SJSA1 (cell line): ENCODE data around the gene INTS2. TPM values are rescaled to one million over a fixed set of nuclear protein-coding genes. Genes with fewer than 3 reads are reported as not detected.

Experiments used
- DNase-seq, 2 experiments: peaks; one replicate each; pipeline ENCODE4 v3.0.0-alpha.2; 2015 to 2020; ENCODE audit warnings: low spot score in 2 of 2, low read depth in 1 of 2
- H3K27ac ChIP-seq: fragments of 250-450 bp; sonication (Bioruptor Pico); 2 replicates; pipeline ENCODE4 v1.5.1; 2020; ENCODE audit warnings: mild to moderate bottlenecking, moderate library complexity
- H3K27me3 ChIP-seq: fragments of 250-450 bp; sonication (Bioruptor Pico); replicated peaks from 2 replicates; pipeline ENCODE4 v1.5.1; 2020; ENCODE audit warnings: mild to moderate bottlenecking, moderate library complexity
- H3K36me3 ChIP-seq: fragments of 250-450 bp; sonication (Bioruptor Pico); 2 replicates; pipeline ENCODE4 v1.5.1; 2020; ENCODE audit warnings: mild to moderate bottlenecking
- H3K4me1 ChIP-seq: fragments of 250-450 bp; sonication (Bioruptor Pico); replicated peaks from 2 replicates; pipeline ENCODE4 v1.6.1; 2021; ENCODE audit warnings: mild to moderate bottlenecking
- H3K4me3 ChIP-seq: fragments of 250-450 bp; sonication (Bioruptor Pico); 2 replicates; pipeline ENCODE4 v1.5.1; 2020; ENCODE audit warnings: mild to moderate bottlenecking
- H3K9me3 ChIP-seq: fragments of 250-450 bp; sonication (Bioruptor Pico); replicated peaks from 2 replicates; pipeline ENCODE4 v1.5.1; 2020; ENCODE audit warnings: mild to moderate bottlenecking
- total RNA-seq: library from RNA; depleted of rRNA; stranded (reverse); fragments of >200 nt; shearing (Covaris generic); gene quantifications from 2 replicates; pipeline ENCODE4 v1.2.3, GENCODE V29; 2014

The INTS2 gene
- total RNA-seq, 1 experiment from 2014 or later: 22.3 TPM

- no peak for DNase-seq
- Histone ChIP-seq H3K9me3 (no peaks in the 10 kb centered on the region), H3K27me3 (no peaks in the 10 kb centered on the region), H3K4me1 (peaks cover 11% of the 10 kb centered on the region), H3K36me3 (peaks cover 88% of the 10 kb centered on the region), H3K27ac (no peak overlapping the region), H3K4me3 (no peak overlapping the region)
Observed at GRCh38 chr17:61856035-61856434, 71.7 kb downstream of the INTS2 start.

- no peak for DNase-seq
- Histone ChIP-seq H3K36me3 (peaks cover 90% of the 10 kb centered on the region), H3K27me3 (no peaks in the 10 kb centered on the region)
Observed at GRCh38 chr17:61852857-61853256, 74.9 kb downstream of the INTS2 start.

GRCh38 chr17:61849674-61850073 is 78.1 kb downstream of the INTS2 start:
- DNase-seq: no peak
- Histone ChIP-seq H3K9me3 (no peaks in the 10 kb centered on the region), H3K27ac (no peak overlapping the region), H3K4me3 (no peak overlapping the region), H3K27me3 (no peaks in the 10 kb centered on the region), H3K4me1 (no peaks in the 10 kb centered on the region), H3K36me3 (peaks cover 88% of the 10 kb centered on the region)

More at GRCh38 chr17:61852857-61853256, 74.9 kb downstream of the INTS2 start:
- H3K9me3 ChIP-seq: no peaks in the 10 kb centered on the region
- no peak overlapping the region for H3K27ac ChIP-seq
- no peaks in the 10 kb centered on the region for H3K4me1 ChIP-seq
- no peak overlapping the region for H3K4me3 ChIP-seq

GRCh38 chr17:61848896-61849295 is 78.9 kb downstream of the INTS2 start:
- Histone ChIP-seq H3K27ac (no peak overlapping the region), H3K9me3 (no peaks in the 10 kb centered on the region), H3K4me1 (no peaks in the 10 kb centered on the region), H3K27me3 (no peaks in the 10 kb centered on the region), H3K36me3 (peaks cover 89% of the 10 kb centered on the region), H3K4me3 (no peak overlapping the region)
- no peak for DNase-seq

- Histone ChIP-seq H3K27ac (no peak overlapping the region), H3K27me3 (no peaks in the 10 kb centered on the region), H3K4me3 (no peak overlapping the region), H3K36me3 (peaks cover 87% of the 10 kb centered on the region), H3K9me3 (no peaks in the 10 kb centered on the region), H3K4me1 (no peaks in the 10 kb centered on the region)
- no peak for DNase-seq
Observed at GRCh38 chr17:61848247-61848646, 79.5 kb downstream of the INTS2 start.

- H3K4me3 ChIP-seq: no peak overlapping the region
- H3K9me3 ChIP-seq: no peaks in the 10 kb centered on the region
- no peak overlapping the region for H3K27ac ChIP-seq
- no peaks in the 10 kb centered on the region for H3K4me1 ChIP-seq
- peaks cover 87% of the 10 kb centered on the region for H3K36me3 ChIP-seq
- H3K27me3 ChIP-seq: no peaks in the 10 kb centered on the region
- DNase-seq: no peak
Observed at GRCh38 chr17:61847659-61848058, 80.1 kb downstream of the INTS2 start.

GRCh38 chr17:61846761-61847375 is 80.9 kb downstream of the INTS2 start:
- Histone ChIP-seq H3K4me3 (no peak overlapping the region), H3K27me3 (no peaks in the 10 kb centered on the region), H3K27ac (no peak overlapping the region), H3K36me3 (peaks cover 87% of the 10 kb centered on the region), H3K9me3 (no peaks in the 10 kb centered on the region), H3K4me1 (no peaks in the 10 kb centered on the region)
- DNase-seq: no peak

GRCh38 chr17:61846088-61846487 is 81.7 kb downstream of the INTS2 start:
- Histone ChIP-seq H3K4me1 (no peaks in the 10 kb centered on the region), H3K4me3 (no peak overlapping the region), H3K27me3 (no peaks in the 10 kb centered on the region), H3K27ac (no peak overlapping the region), H3K36me3 (peaks cover 86% of the 10 kb centered on the region), H3K9me3 (no peaks in the 10 kb centered on the region)
- DNase-seq: no peak

- Histone ChIP-seq H3K4me1 (no peaks in the 10 kb centered on the region), H3K27ac (no peak overlapping the region), H3K9me3 (no peaks in the 10 kb centered on the region), H3K36me3 (peaks cover 68% of the 10 kb centered on the region), H3K4me3 (no peak overlapping the region), H3K27me3 (no peaks in the 10 kb centered on the region)
- no peak for DNase-seq
Observed at GRCh38 chr17:61843435-61843834, 84.3 kb downstream of the INTS2 start.

GRCh38 chr17:61842899-61843298 is 84.9 kb downstream of the INTS2 start:
- Histone ChIP-seq H3K27ac (no peak overlapping the region), H3K4me1 (no peaks in the 10 kb centered on the region), H3K4me3 (no peak overlapping the region), H3K27me3 (no peaks in the 10 kb centered on the region), H3K36me3 (peaks cover 63% of the 10 kb centered on the region), H3K9me3 (no peaks in the 10 kb centered on the region)
- DNase-seq: no peak

GRCh38 chr17:61839300-61839786 is 88.4 kb downstream of the INTS2 start:
- Histone ChIP-seq H3K4me1 (peaks cover 5% of the 10 kb centered on the region), H3K4me3 (no peak overlapping the region), H3K27ac (no peak overlapping the region), H3K9me3 (no peaks in the 10 kb centered on the region), H3K36me3 (peaks cover 45% of the 10 kb centered on the region), H3K27me3 (no peaks in the 10 kb centered on the region)
- DNase-seq: no peak

- Histone ChIP-seq H3K27ac (no peak overlapping the region), H3K27me3 (no peaks in the 10 kb centered on the region), H3K9me3 (no peaks in the 10 kb centered on the region), H3K4me1 (peaks cover 18% of the 10 kb centered on the region), H3K4me3 (no peak overlapping the region), H3K36me3 (peaks cover 37% of the 10 kb centered on the region)
- DNase-seq: peak; percentile 32 to 66
Observed at GRCh38 chr17:61837175-61838051, 90.4 kb downstream of the INTS2 start.

- H3K9me3 ChIP-seq: no peaks in the 10 kb centered on the region
- no peak overlapping the region for H3K27ac ChIP-seq
- H3K27me3 ChIP-seq: no peaks in the 10 kb centered on the region
- peaks cover 18% of the 10 kb centered on the region for H3K4me1 ChIP-seq
- DNase-seq: no peak
- H3K36me3 ChIP-seq: peaks cover 33% of the 10 kb centered on the region
- H3K4me3 ChIP-seq: no peak overlapping the region
Observed at GRCh38 chr17:61836266-61837174, 91.3 kb downstream of the INTS2 start.
